SIG-M5 treated with dmso at 0.1 percent for 504 hours (cell line): ENCODE data around the gene MYLK.
"Not testable (repeated sequence)": the region's sequence is repeated elsewhere in the genome, so short reads cannot be mapped to it uniquely, and the experiment has no call there.

Experiments
- DNase-seq: peaks from one replicate; lab custom pipeline; 2025; ENCODE audit not compliant: unreplicated experiment; lab: John Stamatoyannopoulos, UW

The MYLK gene

DNA sequence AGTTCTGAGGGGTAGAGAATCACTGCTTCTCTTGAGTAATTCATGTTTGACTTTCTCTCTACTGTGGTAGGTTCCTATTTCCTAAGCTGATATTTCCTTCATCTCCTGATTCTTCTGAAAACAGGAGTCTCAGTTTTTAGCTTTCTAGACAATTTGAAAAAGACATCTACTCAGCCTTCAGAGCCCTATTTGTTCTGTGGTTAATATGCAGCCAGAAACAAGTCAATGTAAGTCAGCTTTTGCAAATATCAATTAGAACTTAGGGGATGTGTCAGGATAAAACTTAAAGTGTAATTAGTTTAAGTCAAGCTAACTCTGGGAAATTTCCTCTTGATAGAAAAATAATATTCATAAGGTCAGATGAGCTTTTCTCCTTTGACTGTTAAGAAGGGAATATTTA lies 277.6 kb downstream of the MYLK start:
- DNase-seq = no peak

DNA sequence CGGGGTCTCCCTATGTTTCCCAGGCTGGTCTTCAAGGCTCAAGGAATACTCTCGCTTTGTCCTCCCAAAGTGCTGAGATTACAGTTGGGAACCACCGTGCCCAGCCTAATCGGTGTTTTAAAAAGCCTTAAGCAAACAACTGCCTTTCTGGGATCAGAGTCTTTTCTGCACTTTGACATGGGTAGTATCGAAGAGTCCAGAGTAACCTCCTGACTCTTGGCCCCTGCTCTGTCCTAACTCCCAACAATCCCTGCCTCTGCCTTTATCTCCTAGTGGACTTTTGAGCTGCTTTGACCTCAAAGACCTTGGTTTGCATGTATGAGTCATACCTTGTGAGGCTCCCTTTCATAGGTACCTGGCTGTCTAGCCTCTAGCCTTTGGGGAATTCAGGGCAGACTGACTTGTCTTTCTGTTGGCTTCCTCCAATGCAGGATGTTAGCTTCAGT lies 278.3 kb downstream of the MYLK start:
- no peak for DNase-seq

DNA sequence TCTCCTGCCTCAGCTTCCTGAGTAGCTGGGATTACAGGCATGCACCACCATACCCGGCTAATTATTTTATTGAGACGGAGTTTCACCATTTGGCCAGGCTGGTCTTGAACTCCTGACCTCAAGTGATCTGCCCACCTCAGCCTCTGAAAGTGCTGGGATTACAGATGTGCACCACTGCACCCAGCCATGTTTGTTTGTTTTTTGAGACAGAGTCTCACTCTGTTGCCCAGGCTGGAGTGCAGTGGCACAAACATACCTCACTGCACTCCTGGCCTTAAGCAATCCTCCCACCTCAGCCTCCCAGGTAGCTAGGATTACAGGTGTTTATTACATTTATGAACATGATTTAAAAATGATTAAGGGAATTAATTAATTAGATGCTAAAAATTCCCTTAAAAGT lies 281.0 kb downstream of the MYLK start:
- not testable (repeated sequence) for DNase-seq

DNA sequence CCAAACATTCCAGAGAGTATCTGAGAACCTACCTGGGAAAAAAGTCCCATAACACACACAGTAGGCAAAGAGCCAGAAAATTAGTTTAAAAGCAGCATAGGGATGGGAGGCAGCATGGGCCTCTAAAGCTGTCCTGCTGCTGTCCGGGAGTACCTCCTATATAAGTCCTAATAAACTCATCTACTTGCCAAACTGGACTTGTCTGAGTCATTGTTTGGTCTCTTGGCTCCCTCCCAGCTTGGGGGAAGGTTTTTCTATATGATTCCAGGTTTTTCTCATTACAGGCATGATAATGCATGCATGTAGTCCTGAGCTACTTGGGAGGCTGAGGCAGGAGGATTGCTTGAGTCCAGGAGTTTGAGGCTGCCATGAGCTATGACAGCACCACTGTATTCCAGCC lies 281.8 kb downstream of the MYLK start:
- peak; percentile 60 for DNase-seq

DNA sequence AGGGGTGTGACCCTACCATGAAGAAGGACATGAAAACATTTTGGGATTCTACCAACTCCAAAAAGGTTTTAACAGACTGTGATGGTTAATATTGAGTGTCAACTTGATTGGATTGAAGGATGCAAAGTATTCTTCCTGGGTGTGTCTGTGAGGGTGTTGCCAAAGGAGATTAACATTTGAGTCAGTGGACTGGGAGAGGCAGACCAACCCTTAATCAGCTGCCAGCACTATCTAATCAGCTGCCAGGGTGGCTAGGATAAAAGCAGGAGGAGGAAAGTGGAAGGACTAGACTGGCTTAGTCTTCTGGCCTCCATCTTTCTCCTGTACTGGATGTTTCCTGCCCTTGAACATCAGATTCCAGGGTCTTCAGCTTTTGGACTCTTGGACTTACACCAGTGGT lies 283.3 kb downstream of the MYLK start:
- DNase-seq = not testable (repeated sequence)

DNA sequence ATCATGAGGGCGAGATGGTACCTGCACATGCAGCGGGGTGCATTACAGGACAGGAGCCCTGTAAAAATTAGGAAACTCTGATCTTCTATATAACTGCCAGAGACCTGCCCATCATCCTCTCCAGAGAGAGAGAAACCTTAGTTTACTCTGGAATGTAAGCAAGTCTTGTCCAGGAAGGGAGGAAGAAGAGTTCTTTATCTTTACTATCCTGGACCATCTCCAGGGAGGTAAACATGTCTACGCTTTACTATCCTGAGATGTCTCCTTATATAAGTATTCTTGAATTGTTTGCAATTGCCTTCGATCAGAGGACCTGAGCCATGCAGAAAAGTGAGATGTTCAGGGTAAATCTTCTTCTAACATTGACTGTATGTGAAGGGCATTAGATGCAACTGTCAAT lies 286.6 kb downstream of the MYLK start:
- DNase-seq = no peak

DNA sequence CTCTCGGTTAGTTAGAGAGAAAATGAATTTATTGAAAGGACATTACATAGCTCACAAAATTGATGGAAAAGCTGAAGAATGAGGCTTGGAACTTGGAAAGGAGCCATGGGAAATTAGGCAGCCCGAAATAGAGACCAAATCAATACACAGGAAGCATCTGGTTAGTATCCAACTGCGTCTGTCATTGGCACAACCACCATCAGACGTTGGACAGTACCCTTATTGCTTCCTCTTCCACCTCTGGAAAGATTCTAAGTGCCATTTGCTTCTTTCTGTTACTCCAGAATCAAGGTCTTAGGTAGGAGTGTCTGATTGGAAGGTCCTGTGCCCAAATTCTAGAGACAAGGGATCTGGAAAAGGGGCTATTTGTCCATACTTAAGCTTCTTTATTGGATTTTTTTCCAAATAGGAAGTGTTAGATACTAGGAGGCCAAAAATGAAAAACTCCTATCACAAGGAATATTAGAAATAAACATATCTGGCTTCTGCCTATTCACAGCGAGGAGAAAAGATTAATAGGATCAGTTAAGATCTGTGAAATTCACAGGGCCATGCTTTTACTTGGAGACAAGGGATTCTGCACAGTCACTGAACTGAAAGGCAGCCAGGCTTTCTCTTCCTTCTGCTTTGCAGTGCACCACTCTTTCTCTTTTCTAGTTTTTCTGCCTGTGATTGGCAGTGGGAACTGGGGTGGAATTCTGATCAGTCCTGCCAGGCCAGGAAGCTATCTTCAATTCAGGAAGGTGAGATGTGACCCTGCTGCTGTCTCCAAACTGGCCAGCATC lies 288.5 kb downstream of the MYLK start:
- no peak for DNase-seq

DNA sequence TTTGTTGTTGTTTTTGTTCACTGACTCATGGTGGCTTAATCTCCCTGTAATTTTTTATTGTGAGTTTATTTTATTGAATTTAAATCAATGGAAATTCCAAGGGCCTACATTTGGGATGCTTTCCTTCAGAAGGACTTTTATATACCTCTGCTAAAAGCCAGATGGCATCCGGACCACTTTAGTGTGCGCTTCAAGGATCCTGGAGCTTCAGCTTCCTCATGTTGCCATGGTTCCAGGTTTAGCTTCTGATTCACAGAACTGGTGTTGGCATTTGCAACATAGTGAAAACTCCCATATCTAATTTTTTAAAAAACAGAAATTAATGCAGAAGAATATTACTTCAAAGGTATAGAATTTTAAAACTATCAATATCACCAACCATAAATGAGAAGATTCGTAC lies 290.8 kb downstream of the MYLK start:
- no peak for DNase-seq

DNA sequence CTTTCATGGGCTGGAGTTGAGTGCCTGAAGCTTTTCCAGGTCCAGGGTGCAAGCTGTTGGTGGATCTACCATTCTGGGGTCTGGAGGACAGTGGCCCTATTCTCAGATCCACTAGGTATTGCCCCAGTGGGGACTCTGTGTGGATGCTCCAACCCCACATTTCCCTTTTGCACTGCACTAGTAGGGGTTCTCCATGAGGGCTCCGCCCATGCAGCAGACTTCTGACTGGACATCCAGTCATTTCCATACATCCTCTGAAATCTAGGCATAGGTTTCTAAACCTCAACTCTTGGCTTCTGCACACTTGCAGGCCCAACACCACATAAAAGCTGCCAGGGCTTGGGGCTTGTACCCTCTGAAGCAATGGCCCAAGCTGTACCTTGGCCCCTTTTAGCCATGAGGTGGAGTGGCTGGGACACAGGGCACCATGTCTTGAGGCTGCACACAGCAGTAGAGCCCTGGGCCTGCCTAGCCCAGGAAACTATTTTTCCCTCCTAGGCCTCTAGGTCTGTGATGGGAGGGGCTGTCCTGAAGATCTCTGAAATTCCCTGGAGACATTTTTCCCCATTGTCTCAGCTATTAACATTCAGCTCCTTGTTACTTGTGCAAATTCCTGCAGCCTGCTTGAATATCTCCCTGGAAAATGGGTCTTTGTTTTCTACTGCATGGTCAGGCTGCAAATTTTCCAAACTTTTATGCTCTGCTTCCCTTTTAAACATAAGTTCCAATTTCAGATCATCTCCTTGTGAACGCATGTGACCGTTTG lies 293.3 kb downstream of the MYLK start:
- DNase-seq = no peak

DNA sequence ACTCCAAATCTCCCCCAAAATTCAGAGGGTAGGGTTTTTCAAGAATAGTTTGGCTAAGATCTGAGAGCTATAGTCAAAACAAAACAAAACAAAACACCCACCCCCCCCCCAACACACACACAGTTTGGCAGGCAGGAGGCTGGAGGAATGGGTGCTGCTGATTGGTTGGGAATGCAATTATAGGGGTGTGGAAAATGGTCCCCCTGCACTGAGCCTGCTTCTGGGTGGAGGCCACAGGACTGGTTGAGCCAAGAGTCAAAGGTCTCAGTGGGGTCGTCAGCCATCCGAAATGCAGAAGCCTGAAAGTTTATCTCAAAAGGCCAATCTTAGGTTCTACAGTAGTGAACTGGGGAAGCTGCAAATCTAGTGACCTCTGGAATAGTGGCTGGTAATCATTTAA lies 296.7 kb downstream of the MYLK start:
- no peak for DNase-seq

DNA sequence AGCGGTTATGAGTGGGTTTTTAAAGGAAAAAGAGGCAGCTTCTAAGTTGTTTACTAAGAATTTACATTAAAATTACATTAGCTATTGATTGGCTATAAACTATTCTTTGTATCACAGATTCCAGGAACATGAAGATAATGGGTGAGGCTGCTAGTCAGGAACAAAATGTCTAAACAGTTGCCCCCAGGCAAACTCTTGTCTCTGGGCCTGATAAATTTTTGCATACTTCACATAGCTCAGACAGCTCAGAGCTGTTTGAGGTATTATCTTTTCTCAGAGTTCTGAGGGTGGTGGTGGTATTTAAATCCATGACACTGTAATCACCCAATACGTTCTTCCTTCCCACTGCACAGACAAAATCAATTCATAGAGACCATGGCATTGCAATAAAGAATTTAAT lies 297.2 kb downstream of the MYLK start:
- DNase-seq = no peak

DNA sequence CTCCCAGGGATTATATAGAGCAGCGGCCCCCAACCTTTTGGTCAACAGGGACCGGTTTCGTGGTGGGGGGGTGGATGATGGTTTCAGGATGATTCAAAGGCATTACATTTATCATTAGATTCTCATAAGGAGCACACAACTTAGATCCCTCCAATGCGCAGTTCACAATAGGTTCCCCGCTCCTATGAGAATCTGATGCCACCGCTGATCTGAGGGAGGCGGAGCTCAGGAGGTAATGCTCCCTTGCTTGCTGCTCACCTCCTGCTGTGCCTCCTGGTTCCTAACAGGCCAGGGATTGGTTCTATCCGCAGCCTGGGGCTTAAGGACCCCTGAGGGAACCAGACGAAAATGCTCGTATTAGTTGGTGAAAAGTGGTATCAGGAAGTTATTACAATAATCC lies 298.0 kb downstream of the MYLK start:
- peak; percentile 64 for DNase-seq

DNA sequence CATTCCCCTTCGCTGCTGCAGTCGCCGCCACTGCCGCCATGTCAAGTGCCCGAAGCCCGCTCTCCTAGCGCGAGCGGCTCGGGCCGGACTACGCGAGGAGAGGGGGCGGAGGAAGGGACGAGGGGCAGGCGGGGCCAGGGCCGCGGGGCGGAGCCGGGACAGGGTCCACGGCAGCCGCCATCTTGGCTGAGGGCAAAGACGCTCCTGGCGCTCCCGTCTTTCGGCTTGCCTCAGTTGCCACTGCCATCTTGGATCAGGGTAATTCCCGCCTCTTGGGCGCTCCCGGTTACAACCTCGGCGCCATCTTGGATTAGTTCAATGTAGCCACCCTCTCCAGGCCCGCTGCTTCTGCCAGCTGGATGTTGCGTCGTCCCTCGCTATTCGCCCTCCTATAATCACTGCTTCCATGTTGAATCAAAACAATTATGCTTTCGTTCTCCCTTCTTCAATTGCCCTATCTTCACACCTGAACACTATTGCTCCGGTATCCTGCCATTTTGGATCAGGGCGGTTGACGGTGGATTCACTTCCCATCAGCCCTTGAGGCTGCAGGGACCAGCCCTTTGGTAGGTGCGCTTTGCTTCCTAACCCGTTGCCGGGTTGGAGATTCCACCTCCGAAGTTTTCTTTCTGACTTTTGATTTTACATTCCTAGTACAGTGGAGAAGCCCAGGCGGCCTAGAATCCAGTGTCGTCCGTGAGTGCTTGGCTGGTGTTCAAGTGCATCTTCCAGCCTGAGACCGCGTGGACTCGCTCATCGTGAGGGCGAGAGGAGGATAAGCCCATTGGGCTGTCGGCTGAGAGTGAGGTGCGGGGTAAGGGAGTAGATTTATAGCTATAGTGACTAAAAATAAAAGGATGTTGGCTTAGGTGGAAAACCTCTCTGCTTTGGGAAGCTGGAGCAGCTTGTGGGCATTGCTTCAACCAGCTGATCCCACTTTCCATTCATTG lies 298.9 kb downstream of the MYLK start, which contains the start of gene HACD2:
Gene HACD2 (minus strand): TSS at position 66 of the 950 bp plus-strand sequence. CDS start 26 bp downstream, at position 40.
- DNase-seq = peak; percentile 98

DNA sequence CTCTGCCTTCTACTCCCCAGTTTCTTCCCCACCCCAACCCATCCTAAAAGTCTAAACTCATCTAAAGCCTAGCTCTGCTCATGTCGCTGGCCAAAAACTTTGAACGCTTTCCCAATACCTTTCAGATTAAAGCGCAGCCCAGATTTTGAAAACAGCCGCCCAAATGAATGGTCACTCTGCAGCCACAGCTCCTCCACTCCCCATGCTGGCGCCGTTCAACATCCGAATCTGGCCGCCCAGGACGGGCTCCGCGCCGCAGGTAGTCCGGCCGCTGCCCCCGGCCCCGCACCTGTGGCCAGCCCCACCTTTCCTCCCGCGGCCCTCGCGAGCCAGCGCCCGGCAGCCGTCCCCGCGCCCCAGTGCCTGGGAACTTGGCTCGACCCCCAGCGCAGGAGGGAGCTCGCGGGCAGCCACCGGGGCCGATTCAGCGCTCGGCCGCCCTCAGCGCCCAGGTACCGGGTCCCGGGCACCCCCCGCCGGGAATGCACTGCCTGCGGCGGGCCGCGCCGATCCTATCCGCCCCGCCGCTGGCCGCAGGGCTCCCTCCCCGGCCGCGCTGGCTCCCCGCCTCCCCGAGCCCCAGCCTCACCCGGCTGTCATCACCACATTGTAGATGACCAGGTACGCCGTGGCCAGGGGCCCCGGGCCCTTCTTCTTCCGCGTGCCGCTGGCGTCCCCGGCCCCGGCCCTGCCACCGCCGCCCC lies 299.7 kb downstream of the MYLK start:
- no peak for DNase-seq

DNA sequence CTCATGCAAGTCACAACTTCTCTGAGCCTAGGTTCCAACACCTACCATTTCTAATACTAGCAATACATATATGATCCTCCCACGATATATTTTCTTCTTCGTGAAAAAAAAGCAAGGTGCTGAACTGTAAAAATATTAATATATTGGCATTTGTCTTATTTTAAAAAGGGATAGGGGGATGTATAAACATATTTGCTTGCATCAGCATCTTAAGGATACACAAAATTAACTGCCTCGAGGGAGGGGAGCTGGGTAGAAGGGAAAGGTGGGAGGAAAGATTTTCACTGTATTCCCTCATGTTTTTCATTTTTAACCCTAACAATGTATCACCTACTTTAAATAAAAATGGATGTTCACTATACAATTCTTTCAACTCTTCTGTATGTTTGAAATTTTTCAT lies 300.6 kb downstream of the MYLK start:
- DNase-seq = no peak

DNA sequence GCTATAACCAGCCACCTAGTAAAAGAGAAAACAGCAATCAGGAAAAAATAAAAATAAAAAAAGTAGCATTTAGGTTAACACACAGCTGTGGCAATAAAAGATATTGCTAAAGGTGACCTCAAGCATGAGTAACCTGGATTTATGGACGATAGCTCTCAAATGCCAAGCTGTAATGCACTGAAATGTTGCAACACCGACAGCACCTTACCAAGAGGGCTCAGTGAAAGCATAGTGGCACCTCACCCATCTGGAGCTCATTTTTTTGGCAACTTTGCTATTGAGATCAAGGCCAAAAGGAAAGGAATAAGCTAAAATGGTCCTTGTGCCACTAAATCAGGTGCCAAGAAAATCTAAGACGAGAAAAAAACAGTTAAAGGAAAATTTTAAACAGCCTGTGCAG lies 301.8 kb downstream of the MYLK start:
- DNase-seq = no peak

DNA sequence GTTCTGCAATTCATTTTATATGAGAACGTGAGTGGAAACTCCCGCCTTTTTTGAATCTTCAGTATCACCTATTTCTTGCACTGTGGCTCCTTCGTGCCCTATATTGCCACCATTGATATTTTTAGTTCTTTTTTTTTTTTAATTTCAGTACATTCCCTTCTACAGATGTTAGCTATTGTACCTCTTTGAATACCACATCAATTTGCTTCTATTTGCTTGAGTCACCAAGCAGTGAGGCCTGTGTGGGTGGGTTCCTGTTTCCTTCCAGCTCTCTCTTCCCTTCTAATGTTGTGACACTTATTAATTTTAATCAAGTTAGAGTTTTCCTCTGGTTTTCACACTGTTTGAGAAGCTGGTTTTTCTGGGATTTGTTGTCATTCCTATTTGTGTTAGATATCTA lies 308.0 kb downstream of the MYLK start:
- no peak for DNase-seq

DNA sequence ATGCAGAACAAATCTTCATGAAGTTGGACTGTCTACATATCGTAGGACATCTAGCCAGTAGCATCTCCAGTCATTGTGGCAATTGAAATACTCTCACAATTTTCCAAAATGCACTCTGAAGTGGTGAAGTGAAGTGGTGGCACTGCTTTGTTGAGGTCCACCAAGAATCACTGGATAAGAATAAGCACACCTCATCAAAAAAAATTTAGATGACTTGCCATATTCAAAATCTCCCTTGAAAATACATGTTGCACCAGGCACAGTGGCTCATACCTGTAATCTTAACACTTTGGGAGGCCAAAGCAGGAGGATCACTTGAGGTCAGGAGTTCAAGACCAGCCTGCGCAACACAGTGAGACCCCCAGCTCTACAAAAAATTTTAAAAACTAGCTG lies 312.2 kb downstream of the MYLK start:
- DNase-seq = no peak

DNA sequence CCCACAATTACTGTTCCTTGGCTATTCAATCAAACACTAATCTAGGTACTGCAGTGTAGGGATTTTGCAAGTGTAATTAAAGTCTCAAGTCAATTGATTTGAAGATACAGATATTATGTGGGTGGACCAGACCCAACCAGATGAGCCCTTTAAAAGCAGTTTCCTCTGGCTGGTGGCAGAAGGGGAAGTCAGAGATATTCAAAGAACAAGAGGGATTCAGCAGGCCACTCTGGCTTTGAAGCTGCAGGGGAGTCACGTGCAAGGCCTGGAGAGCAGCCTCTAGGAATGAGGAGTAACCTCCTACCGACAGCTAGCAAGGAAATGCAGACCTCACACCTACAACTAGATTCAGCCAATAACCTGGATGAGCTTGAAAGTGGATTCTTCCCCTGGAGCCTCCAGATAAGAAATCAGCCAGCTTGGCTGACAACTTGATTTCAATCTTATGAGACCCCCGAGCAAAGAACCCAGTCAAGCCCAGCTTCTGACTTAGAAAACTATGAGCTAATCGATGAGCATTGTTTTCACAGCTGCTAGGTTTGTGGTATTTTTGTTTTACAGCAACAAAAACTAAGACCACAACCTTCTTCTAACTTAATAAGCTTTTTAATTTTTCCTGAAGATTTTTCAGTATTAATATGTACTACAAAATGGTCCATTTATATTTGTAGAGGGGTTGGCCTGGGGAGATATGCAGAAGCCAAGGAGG lies 312.7 kb downstream of the MYLK start:
- no peak for DNase-seq

DNA sequence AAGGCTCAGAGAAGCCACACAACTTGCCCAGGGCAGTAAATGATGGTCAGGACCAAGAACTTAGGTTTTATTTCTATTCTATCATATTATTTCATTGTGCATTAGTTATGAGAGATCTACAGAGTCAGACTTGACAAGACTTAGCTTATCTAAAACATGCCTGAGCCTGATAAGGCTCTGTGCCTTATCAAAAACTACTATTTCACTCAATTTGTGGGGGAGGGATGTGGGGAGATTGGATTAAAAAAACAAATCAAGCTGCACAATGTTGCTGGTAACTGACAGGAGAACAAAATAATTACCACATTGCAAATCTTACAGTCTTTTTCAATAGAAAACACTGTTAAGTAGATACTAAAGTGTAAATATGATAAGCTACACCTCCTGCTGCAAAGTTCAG lies 315.3 kb downstream of the MYLK start:
- no peak for DNase-seq
